ENCODE results near the gene NME9. TPM values are rescaled to one million over a fixed set of nuclear protein-coding genes. Genes with fewer than 3 reads are reported as not detected.
"Not testable (repeated sequence)": the region's sequence is repeated elsewhere in the genome, so short reads cannot be mapped to it uniquely, and the experiment has no call there.

The NME9 gene
- total RNA-seq, result not detected

- H3K4me1 ChIP-seq, result peaks cover 0 to 24% (median 3%) of the 10 kb centered on the region in 4 donors
- TF ChIP-seq POLR2A (IDR thresholded peaks at IDR 0.05), result no peak
- peak in 1 of 2 donors; percentile 48 for TF ChIP-seq EP300 (IDR thresholded peaks at IDR 0.05)
- TF ChIP-seq CTCF (IDR thresholded peaks at IDR 0.05), result peak in 4 of 5 experiments; percentile 38 to 51 (median 50)
- peak; percentile 53 to 69 for DNase-seq (ENCODE audit: low spot score in 2 of 2)
- H3K9me3 ChIP-seq, result no peaks in the 10 kb centered on the region
- H3K27me3 ChIP-seq, result no peaks in the 10 kb centered on the region
- WGBS, 2 donors, result 1% methylated on average over 41 to 57 of the region's 62 CpGs
- peak within 1 kb of the TSS; percentile 45 to 86 (median 70) for H3K4me3 ChIP-seq
- no peaks in the 10 kb centered on the region for H3K36me3 ChIP-seq
- H3K27ac ChIP-seq, result peak within 1 kb of the TSS; percentile 50 to 82 (median 63)
These were observed at the start of gene NME9 for GRCh38 chr3:138329127-138329983. NME9 (minus strand) TSS chr3:138329851; CDS start chr3:138329335, 516 bp downstream.

GRCh38 chr3:138378990-138379389 lies 49.3 kb upstream of the NME9 start:
- no peak for DNase-seq (ENCODE audit: low spot score in 2 of 2)
- Histone ChIP-seq H3K36me3 (peaks cover 0 to 30% (median 0%) of the 10 kb centered on the region in 3 donors), H3K9me3 (no peaks in the 10 kb centered on the region), H3K4me3 (no peak overlapping the region), H3K27ac (peak overlapping the region in 2 of 4 donors; percentile 77 to 78), H3K4me1 (peaks cover 0 to 83% (median 35%) of the 10 kb centered on the region in 4 donors), H3K27me3 (no peaks in the 10 kb centered on the region)
- TF ChIP-seq POLR2A (IDR thresholded peaks at IDR 0.05) (no peak), CTCF (IDR thresholded peaks at IDR 0.05) (no peak), EP300 (IDR thresholded peaks at IDR 0.05) (no peak)
- 72 to 79% methylated on average over 1 of the region's 1 CpG for WGBS, 2 donors

GRCh38 chr3:138378331-138378730 lies 48.7 kb upstream of the NME9 start:
- peaks cover 0 to 76% (median 28%) of the 10 kb centered on the region in 4 donors for H3K4me1 ChIP-seq
- DNase-seq (ENCODE audit: low spot score in 2 of 2), result no peak
- no peaks in the 10 kb centered on the region for H3K9me3 ChIP-seq
- H3K4me3 ChIP-seq, result no peak overlapping the region
- H3K27ac ChIP-seq, result peak overlapping the region in 3 of 4 donors; percentile 31 to 78 (median 77)
- peaks cover 0 to 35% (median 0%) of the 10 kb centered on the region in 3 donors for H3K36me3 ChIP-seq
- no peaks in the 10 kb centered on the region for H3K27me3 ChIP-seq
- WGBS, 2 donors, result 84% methylated on average over 5 of the region's 5 CpGs
- no peak for TF ChIP-seq POLR2A (IDR thresholded peaks at IDR 0.05)
- TF ChIP-seq EP300 (IDR thresholded peaks at IDR 0.05), result no peak
- TF ChIP-seq CTCF (IDR thresholded peaks at IDR 0.05), result no peak

- H3K36me3 ChIP-seq, result peaks cover 0 to 40% (median 0%) of the 10 kb centered on the region in 3 donors
- DNase-seq (ENCODE audit: low spot score in 2 of 2), result no peak
- H3K27me3 ChIP-seq, result no peaks in the 10 kb centered on the region
- H3K4me1 ChIP-seq, result peaks cover 0 to 75% (median 23%) of the 10 kb centered on the region in 4 donors
- TF ChIP-seq POLR2A (IDR thresholded peaks at IDR 0.05) (no peak), EP300 (IDR thresholded peaks at IDR 0.05) (no peak), CTCF (IDR thresholded peaks at IDR 0.05) (no peak)
- H3K9me3 ChIP-seq, result no peaks in the 10 kb centered on the region
- peak overlapping the region in 2 of 4 donors; percentile 77 to 78 for H3K27ac ChIP-seq
- 69 to 75% methylated on average over 5 of the region's 5 CpGs for WGBS, 2 donors
- H3K4me3 ChIP-seq, result no peak overlapping the region
These were observed 48.2 kb upstream of the NME9 start for GRCh38 chr3:138377804-138378203.

- H3K4me3 ChIP-seq; H3K9me3 ChIP-seq; H3K27me3 ChIP-seq; DNase-seq (ENCODE audit: low spot score in 2 of 2): not testable (repeated sequence)
- Histone ChIP-seq H3K27ac (peak overlapping the region in 2 of 4 donors; percentile 77 to 78), H3K36me3 (peaks cover 0 to 41% (median 0%) of the 10 kb centered on the region in 3 donors), H3K4me1 (peaks cover 0 to 74% (median 19%) of the 10 kb centered on the region in 4 donors)
- WGBS, 2 donors, result 82 to 95% methylated on average over 11 of the region's 11 CpGs
These were observed 47.6 kb upstream of the NME9 start for GRCh38 chr3:138377212-138377611.

Data from tibial nerve (tissue), 4 donors.